Renal pelvis (tissue), 12 donors: ENCODE results near the gene CDKN2C. TPM values are rescaled to one million over a fixed set of nuclear protein-coding genes. Genes with fewer than 3 reads are reported as not detected.
"Not testable (repeated sequence)": the region's sequence is repeated elsewhere in the genome, so short reads cannot be mapped to it uniquely, and the experiment has no call there.

Experiments used
- DNase-seq: peaks from one replicate; pipeline ENCODE4 v3.0.0-alpha.2; 2013
- long read RNA-seq, 16 experiments: transcript quantifications; one replicate each; lab custom pipeline, GENCODE V29; 2026
- polyA plus RNA-seq, 3 donors: library from polyadenylated mRNA; unstranded; fragments of 120-200 nt; gene quantifications; one replicate each; pipeline ENCODE4 v1.2.1, GENCODE V29; 2013; ENCODE audit not compliant: insufficient read length in 3 of 3

Gene CDKN2C
- polyA plus RNA-seq = 10 to 100 TPM in 2 of 3 donors, 1 to 10 TPM in 1; 6.9 to 10.5 (median 10.1) TPM
- long read RNA-seq, donor 1, transcript CDKN2C-203 (3 exons, 2,086 nt) = major isoform, 5 of 6 reads
- long read RNA-seq, donor 1, partial matches to known transcripts = 0 of 6 reads
- long read RNA-seq, donor 1, other reads (novel, unspliced or antisense) = 0 of 6 reads
- long read RNA-seq, donor 2, partial matches to known transcripts = 0 of 5 reads
- long read RNA-seq, donor 2, other reads (novel, unspliced or antisense) = 0 of 5 reads
- long read RNA-seq, donor 3, partial matches to known transcripts = 6 of 9 reads
- long read RNA-seq, donor 3, other reads (novel, unspliced or antisense) = 0 of 9 reads
- long read RNA-seq, donor 4, partial matches to known transcripts = 9 of 13 reads
- long read RNA-seq, donor 4, other reads (novel, unspliced or antisense) = 0 of 13 reads
- long read RNA-seq, donor 5, partial matches to known transcripts = 0 of 2 reads
- long read RNA-seq, donor 5, other reads (novel, unspliced or antisense) = 0 of 2 reads
- long read RNA-seq, donor 6, transcript CDKN2C-203 (3 exons, 2,086 nt) = major isoform, 6 of 7 reads
- long read RNA-seq, donor 6, partial matches to known transcripts = 0 of 7 reads
- long read RNA-seq, donor 6, other reads (novel, unspliced or antisense) = 0 of 7 reads
- long read RNA-seq, donor 7, partial matches to known transcripts = 0 of 6 reads
- long read RNA-seq, donor 7, other reads (novel, unspliced or antisense) = 0 of 6 reads
- long read RNA-seq, donor 8, partial matches to known transcripts = 0 of 5 reads
- long read RNA-seq, donor 8, other reads (novel, unspliced or antisense) = 0 of 5 reads
- long read RNA-seq, donor 9, transcript CDKN2C-203 (3 exons, 2,086 nt) = major isoform, 6 of 8 reads
- long read RNA-seq, donor 9, partial matches to known transcripts = 0 of 8 reads
- long read RNA-seq, donor 9, other reads (novel, unspliced or antisense) = 0 of 8 reads
- long read RNA-seq, donor 10, partial matches to known transcripts = 0 of 6 reads
- long read RNA-seq, donor 10, other reads (novel, unspliced or antisense) = 0 of 6 reads
- long read RNA-seq, donor 11, partial matches to known transcripts = 0 of 2 reads
- long read RNA-seq, donor 11, other reads (novel, unspliced or antisense) = 0 of 2 reads
- long read RNA-seq, donor 12, transcript CDKN2C-203 (3 exons, 2,086 nt) = major isoform, 9 of 14 reads
- long read RNA-seq, donor 12, partial matches to known transcripts = 5 of 14 reads
- long read RNA-seq, donor 12, other reads (novel, unspliced or antisense) = 0 of 14 reads
- long read RNA-seq, donor 13, partial matches to known transcripts = 0 of 1 reads
- long read RNA-seq, donor 13, other reads (novel, unspliced or antisense) = 0 of 1 reads
- long read RNA-seq, donor 14 = 0 reads
- long read RNA-seq, donor 15, transcript CDKN2C-203 (3 exons, 2,086 nt) = major isoform, 10 of 14 reads
- long read RNA-seq, donor 15, partial matches to known transcripts = 0 of 14 reads
- long read RNA-seq, donor 15, other reads (novel, unspliced or antisense) = 0 of 14 reads
- long read RNA-seq, donor 16, partial matches to known transcripts = 7 of 9 reads
- long read RNA-seq, donor 16, other reads (novel, unspliced or antisense) = 0 of 9 reads

DNA sequence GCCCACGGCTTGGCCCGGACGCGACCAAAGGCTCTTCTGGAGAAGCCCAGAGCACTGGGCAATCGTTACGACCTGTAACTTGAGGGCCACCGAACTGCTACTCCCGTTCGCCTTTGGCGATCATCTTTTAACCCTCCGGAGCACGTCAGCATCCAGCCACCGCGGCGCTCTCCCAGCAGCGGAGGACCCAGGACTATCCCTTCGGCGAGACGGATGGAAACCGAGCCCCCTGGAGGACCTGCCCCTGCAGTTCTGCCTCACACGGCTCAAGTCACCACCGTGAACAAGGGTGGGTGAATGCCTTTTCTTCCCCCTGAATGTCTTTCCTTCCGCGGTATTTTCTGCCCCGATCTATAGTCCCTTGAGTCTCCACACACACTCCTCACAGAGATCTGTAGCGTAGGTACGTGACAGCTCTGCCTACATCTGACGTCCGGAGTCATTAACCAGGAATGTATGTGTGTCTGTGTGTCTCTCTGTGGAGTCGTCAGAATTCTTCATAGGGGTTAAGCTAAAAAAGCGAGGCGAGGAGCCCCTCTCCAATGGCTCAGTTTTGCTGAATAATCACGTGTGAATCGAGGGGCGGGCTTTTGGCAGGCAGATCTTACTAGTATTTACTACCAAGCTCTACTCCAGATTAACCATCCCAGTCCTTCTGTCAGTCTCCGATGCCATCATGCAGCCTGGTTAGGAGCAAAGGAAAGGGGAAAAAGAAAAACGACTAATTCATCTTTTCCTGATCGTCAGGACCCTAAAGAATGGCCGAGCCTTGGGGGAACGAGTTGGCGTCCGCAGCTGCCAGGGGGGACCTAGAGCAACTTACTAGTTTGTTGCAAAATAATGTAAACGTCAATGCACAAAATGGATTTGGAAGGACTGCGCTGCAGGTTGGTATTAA is at the start of gene CDKN2C:
Gene CDKN2C, plus strand, starts transcription at position 635 of the 898 bp plus-strand sequence. Its CDS starts 124 bp downstream, at position 759.
- DNase-seq = peak; percentile 56

DNA sequence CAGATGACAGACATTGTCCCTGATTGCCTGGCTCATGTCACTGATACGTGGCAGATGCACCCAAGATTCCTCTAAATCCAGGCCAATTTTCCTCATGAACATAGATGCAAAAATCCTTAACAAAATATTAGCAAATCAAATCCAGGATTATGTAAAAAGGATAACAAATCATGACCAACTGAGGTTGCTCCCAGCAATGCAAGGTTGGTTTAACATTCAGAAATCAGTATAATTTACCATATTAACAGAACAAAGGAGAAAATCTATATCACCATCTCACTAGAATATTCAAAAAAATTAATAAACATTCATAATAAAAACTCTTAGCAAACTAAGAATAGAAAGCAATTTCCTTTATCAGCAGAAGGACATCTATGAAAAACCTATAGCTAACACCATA is 49.6 kb upstream of the CDKN2C start:
- no peak for DNase-seq

DNA sequence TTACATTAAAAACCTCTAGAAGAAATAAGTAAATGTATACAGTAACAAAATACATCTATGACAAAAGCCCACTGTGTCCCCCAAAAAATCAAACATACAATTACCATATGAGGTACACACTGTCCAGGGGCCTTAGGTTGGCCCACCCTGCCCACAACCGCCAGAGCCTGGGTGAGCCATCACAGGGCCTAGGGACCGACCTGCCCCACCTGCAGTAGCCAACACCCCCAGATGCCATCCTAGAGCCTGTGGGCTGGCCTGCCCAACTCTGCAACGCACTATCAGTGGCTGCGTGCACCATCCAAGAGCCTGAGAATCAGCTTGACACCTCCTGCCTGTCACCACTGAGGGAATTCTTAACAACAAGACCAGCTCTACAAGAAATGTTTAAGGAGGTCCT is 49.0 kb upstream of the CDKN2C start:
- no peak for DNase-seq

DNA sequence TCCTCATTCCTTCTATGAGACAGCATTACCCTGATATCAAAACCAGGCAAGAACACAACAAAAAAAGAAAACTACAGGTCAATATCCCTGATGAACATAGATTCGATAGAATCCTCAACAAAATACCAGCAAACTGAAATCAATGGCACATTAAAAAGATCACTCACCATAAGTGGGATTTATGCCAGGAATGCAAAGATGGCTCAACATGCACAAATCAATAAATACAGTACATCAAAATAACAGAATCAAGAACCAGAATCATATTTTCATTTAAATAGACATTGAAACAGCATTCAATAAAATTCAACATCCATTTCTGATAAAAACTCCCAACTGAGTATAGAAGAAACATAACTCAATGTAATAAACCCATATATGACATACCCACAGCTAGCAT is 46.5 kb upstream of the CDKN2C start:
- DNase-seq = no peak

DNA sequence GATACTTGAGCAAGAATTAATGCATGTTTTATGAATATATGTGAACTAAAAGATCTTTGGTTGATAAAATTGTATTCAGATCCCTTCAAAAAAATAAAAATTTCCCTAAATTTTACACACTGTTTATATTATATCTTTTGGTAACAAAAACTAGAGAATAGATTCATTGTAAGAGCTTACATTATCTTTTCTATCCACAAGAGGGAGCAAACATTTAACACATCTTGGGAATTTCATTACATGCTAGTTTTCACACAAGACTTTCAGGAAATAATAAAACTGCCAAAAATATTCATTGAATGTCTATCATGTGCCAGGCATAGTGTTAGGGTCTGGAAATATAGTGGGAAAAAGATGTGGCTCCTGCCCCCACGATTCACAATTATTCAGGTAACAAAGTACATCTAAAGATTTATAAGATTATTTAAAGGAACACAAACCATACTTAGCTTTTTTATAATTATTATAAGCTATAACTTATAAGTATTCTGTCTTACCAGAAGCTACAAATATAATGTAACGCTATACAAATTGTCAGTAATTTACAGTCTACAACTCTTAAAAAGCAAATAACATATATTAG is 40.6 kb upstream of the CDKN2C start:
- peak; percentile 30 for DNase-seq

DNA sequence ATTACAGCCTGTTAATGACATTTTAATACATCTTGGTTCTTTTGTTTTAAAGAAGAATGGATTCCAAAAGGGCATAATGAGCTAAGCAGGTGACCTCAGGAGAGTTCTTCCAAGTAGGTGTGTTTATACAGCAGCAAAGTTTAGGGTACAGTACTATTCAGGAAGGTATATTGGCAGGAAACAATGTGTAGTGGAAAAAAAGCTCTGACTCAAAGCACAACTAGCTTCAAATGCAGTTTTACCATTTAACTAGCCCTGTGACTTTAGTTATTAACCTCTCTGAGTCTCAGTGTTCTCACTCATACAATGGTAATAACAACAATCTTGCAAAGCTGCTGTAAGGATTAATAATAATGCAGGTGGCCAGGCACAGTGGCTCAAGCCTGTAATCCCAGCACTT is 39.9 kb upstream of the CDKN2C start:
- DNase-seq = no peak

DNA sequence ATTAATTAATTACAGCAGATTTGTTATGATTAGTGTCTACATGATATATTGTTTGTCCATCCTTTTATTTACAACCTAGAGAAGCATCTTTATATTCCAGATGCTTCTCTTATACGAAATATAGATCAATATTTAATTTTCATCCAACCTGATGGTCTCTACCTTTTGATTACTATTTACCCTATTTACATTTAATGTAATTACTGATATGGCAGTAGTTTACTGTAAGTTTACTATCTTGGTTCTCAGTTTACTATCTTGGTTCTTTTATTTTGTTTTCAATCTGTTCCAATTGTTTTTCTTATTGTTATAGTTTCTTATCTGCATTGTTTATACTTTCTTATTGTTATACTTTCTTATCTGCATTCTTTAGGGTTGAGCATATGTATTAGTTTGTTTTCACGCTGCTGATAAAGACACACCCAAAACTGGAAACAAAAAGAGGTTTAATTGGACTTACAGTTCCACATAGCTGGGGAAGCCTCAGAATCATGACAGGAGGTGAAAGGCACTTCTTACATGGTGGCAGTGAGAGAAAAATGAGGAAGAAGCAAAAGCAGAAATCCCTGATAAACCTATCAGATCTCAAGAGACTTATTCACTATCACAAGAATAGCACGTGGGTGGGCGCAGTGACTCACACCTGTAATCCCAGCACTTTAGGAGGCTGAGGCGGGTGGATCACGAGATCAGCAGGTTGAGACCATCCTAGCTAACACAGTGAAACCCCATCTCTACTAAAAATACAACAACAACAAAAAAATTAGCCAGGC is 38.9 kb upstream of the CDKN2C start:
- no peak for DNase-seq

DNA sequence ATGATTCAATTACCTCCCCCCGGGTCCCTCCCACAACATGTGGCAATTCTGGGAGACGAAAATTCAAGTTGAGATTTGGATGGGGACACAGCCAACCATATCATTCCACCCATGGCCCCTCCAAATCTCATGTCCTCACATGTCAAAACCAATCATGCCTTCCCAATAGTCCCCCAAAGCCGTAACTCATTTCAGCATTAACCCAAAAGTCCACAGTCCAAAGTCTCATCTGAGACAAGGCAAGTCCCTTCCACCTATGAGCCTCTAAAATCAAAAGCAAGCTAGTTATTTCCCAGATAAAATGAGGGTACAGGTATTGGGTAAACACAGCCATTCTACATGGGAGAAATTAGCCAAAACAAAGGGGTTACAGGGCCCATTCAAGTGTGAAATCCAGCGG is 38.0 kb upstream of the CDKN2C start:
- DNase-seq = not testable (repeated sequence)

DNA sequence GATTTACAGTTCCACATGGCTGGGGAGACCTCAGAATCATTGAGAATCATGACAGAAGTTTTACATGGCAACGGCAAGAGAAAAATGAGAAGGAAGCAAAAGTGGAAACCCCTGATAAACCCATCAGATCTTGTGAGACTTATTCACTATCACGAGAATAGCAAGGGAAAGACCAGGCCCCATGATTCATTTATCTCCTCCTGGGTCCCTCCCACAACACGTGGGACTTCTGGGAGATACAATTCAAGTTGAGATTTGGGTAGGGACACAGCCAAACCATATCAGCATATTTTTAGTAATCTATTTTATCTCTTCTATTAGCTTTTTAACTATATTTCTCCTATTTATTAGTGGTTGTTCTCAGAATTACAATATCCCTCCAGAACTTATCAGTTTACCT is 36.3 kb upstream of the CDKN2C start:
- not testable (repeated sequence) for DNase-seq

DNA sequence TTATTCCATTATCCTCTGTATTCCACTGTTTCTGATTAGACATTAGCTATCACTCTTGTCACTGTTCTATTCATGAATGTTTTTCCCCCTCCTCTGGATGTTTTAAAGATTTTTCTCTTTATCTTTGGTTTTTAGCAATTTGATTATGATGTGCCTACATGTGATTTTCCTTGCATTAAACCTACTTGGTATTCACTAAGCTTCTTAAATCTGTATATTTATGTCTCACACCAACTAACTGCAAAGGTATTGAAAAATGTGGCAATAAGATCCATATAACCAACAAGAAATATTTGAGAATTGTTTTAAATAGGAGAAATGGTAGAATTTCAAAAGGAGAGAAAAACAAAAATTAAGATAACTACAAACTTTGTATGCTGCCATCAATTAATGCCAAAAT is 35.2 kb upstream of the CDKN2C start:
- no peak for DNase-seq

DNA sequence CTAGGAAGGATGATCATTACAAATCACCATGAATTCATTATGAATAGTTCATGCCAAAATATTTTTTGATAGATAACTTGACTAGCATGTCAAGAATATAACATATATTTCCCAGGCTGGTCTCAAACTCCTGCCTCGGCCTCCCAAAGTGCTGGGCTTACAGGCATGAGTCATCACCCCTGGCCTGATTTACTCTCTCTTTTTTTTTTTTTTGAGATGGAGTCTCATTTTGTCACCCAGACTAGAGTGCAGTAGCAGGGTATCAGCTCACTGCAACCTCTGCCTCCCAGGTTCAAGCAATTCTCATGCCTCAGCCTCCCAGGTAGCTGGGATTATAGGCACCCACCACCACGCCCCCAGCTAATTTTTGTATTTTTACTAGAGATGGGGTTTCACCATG is 34.8 kb upstream of the CDKN2C start:
- not testable (repeated sequence) for DNase-seq

DNA sequence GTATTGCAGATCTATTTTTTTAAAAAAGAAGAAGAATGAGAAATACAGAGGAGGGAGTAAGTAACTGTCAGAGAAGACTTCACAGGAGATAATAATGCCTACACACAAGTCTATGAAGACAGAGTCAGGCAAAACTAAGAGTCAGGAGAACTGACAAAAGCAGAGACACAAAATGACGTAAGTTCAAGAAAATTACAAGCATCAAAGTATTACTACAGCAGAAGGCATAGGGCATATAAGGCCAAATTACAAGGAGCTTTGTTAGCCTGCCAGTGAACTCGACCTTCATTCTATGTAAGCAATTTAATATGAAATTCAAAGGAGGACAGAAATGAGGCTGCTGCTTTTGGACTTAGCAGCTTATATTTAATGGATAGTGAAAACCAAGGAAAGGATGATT is 33.7 kb upstream of the CDKN2C start:
- DNase-seq = no peak

DNA sequence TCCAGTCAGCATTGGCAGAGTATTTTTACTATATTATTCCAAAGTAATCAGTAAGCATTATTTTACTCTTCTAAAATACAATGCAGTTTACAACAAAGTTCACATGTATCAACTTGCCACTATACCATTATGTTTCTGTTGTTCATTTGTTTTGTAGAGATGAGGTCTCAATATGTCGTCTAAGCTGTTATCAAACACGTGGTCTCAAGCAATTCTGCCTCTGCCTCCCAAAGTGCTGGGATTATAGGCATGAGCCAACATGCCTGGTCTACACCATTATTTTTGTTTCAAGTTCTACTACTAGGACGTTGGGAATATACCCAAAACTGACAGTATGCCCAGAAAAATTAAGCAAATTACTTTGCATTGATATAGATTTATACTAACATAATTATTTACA is 29.8 kb upstream of the CDKN2C start:
- DNase-seq = no peak

DNA sequence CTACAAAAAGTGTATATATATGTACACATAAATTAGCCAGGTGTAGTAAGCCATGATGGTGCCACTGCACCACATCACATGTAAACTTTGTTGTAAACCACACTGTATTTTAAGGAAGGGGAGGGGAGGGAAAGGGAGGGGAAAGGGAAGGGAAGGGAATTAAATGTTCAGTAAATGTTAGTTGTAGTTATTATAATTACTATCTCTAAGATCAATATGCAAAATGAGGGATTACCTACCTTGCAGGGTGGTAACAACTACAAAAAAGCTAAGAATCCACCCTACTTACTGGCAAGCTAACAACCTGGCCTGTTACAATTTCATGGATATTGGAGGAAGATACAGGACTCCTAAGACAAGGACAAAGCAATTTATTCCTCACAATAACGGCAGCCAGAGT is 27.7 kb upstream of the CDKN2C start:
- DNase-seq = no peak

DNA sequence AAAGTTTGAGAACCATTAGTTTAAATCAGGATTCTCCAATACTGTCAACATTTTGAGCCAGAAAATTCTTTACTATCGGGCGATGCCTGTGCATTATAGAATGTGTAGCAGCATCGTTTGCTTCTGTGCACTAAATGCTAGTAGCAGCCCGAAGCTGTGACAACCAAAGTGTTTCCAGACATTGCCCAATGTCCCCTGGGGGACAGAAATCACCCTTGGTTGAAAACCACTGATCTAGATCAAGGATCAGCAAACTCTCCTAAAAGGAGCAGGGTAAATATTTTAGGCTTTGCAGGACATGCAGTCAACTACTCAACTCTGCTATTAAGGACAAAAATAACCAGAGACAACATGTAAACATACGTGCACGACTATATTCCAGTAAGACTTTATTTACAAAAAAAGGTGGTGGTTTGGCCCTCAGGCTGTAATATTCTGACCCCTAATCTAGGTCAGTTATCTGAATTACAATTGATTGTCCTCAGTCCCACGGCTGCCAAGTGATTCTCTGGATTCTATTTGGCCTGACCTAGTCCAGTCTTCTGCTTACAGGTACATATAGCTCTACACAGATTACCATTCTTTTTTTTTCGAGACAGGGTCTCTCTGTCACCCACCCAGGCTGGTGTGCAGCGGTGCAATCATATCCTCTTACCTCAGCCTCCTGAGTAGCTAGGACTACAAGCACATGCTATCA is 20.6 kb upstream of the CDKN2C start:
- no peak for DNase-seq

DNA sequence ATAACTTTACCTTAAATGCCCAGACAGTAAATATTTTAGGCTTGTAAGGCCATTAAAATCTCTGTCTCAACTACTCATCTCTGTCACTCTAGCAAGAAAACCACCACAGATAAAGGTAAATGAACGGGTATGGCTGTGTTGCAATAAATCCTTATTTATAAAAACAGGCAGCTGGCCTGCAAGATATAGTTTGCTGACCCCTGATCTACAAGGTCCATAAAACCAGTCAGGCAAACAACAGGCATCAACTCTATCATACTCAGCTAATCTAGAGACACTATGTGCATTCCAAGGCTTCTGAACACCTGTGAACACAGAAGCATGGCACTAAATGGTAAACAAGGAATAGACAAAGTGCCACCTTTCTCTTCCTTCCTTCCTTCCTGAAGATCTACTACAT is 19.6 kb upstream of the CDKN2C start:
- no peak for DNase-seq

DNA sequence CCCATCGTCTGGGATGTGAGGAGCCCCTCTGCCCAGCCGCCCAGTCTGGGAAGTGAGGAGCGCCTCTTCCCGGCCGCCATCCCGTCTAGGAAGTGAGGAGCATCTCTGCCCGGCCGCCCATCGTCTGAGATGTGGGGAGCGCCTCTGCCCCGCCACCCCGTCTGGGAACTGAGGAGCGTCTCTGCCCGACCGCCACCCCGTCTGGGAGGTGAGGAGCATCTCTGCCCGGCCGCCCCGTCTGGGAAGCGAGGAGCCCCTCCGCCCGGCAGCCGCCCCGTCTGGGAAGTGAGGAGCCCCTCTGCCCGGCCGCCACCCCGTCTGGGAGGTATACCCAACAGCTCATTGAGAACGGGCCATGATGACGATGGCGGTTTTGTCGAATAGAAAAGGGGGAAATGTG is 17.5 kb upstream of the CDKN2C start:
- DNase-seq = not testable (repeated sequence)

DNA sequence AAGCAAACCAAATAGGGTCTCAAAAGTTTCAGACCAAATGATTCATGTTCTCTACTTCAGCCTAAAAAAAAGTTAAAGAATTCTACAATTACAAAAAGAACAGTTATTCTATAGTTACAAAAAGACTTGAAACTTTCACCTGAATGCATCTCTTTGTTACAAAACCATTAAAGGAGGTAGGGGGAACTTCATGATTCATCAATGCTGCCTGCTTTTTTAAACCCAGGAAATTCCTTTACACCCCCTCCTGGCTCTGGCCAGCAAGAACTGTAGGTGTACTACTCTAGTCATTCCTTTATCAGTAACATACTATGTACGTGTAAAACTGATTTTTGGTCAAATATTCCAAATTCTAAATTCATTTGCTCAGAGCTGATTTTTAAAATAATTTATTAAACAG is 14.9 kb upstream of the CDKN2C start:
- DNase-seq = no peak
